H9 (cell line): Measurements from ENCODE around the gene PTPRB. TPM values are rescaled to one million over a fixed set of nuclear protein-coding genes. Genes with fewer than 3 reads are reported as not detected.

Experiments used
- DNase-seq: peaks from one replicate; pipeline ENCODE4 v3.0.0-alpha.2; 2017
- H2AFZ ChIP-seq: one replicate; pipeline ENCODE4 v1.6.1; 2013; ENCODE audit warnings: mild to moderate bottlenecking, low read length, control low read depth, moderate library complexity
- H2AK5ac ChIP-seq: 2 replicates; pipeline ENCODE4 v1.6.1; 2013; ENCODE audit warnings: low read length, control low read depth, mixed read lengths; ENCODE audit not compliant: insufficient read length
- H2BK120ac ChIP-seq: one replicate; pipeline ENCODE4 v1.6.1; 2013; ENCODE audit warnings: low read depth, mild to moderate bottlenecking, low read length, control low read depth, inconsistent platforms; ENCODE audit not compliant: poor library complexity, severe bottlenecking
- H2BK12ac ChIP-seq: 2 replicates; pipeline ENCODE4 v1.6.1; 2013; ENCODE audit warnings: low read length, control low read depth, mixed read lengths, low read depth; ENCODE audit not compliant: insufficient read length
- H2BK15ac ChIP-seq: 2 replicates; pipeline ENCODE4 v1.6.1; 2013; ENCODE audit warnings: low read depth, low read length, control low read depth
- H2BK20ac ChIP-seq: one replicate; pipeline ENCODE4 v1.6.1; 2013; ENCODE audit warnings: low read depth, mild to moderate bottlenecking, low read length, control low read depth, inconsistent platforms; ENCODE audit not compliant: poor library complexity, severe bottlenecking
- H2BK5ac ChIP-seq: 2 replicates; pipeline ENCODE4 v1.6.1; 2013; ENCODE audit warnings: low read length, control low read depth, mixed read lengths; ENCODE audit not compliant: insufficient read length
- H3K14ac ChIP-seq: 2 replicates; pipeline ENCODE4 v1.6.1; 2013; ENCODE audit warnings: low read length, control low read depth; ENCODE audit not compliant: insufficient read depth
- H3K18ac ChIP-seq: 2 replicates; pipeline ENCODE4 v1.6.1; 2013; ENCODE audit warnings: low read depth, mild to moderate bottlenecking, mixed read lengths, low read length, control low read depth; ENCODE audit not compliant: insufficient read length
- H3K23ac ChIP-seq: 2 replicates; pipeline ENCODE4 v1.6.1; 2013; ENCODE audit warnings: low read length, control low read depth, mixed read lengths, low read depth; ENCODE audit not compliant: insufficient read length
- H3K23me2 ChIP-seq: 2 replicates; pipeline ENCODE4 v1.6.1; 2013; ENCODE audit warnings: low read depth, mild to moderate bottlenecking, mixed read lengths, low read length, control low read depth; ENCODE audit not compliant: insufficient read length, poor library complexity, severe bottlenecking
- H3K27ac ChIP-seq: 2 replicates; pipeline ENCODE4 v1.5.1; 2013; ENCODE audit warnings: low read length, control low read depth, mixed read lengths, low read depth; ENCODE audit not compliant: insufficient read length
- H3K27me3 ChIP-seq: 2 replicates; pipeline ENCODE4 v1.6.1; 2013; ENCODE audit warnings: low read length, control low read depth, inconsistent platforms; ENCODE audit not compliant: insufficient read depth
- H3K4ac ChIP-seq: 2 replicates; pipeline ENCODE4 v1.6.1; 2013; ENCODE audit warnings: low read depth, mild to moderate bottlenecking, control low read depth, inconsistent platforms, low read length, moderate library complexity
- H3K4me1 ChIP-seq: 2 replicates; pipeline ENCODE4 v1.6.1; 2013; ENCODE audit warnings: low read length, control low read depth, inconsistent platforms; ENCODE audit not compliant: insufficient read depth
- H3K4me2 ChIP-seq: 2 replicates; pipeline ENCODE4 v1.6.1; 2013; ENCODE audit warnings: low read length, control low read depth, mixed read lengths; ENCODE audit not compliant: insufficient read length, insufficient read depth
- H3K56ac ChIP-seq: 2 replicates; pipeline ENCODE4 v1.6.1; 2013; ENCODE audit warnings: low read depth, mild to moderate bottlenecking, mixed read lengths, low read length, control low read depth; ENCODE audit not compliant: insufficient read length
- H3K79me1 ChIP-seq: 2 replicates; pipeline ENCODE4 v1.6.1; 2013; ENCODE audit warnings: low read depth, mild to moderate bottlenecking, moderate library complexity, low read length, control low read depth, inconsistent platforms; ENCODE audit not compliant: insufficient read depth, poor library complexity, severe bottlenecking
- H3K79me2 ChIP-seq: 2 replicates; pipeline ENCODE4 v1.6.1; 2013; ENCODE audit warnings: low read length, control low read depth, inconsistent platforms; ENCODE audit not compliant: insufficient read depth
- H3K9ac ChIP-seq: 2 replicates; pipeline ENCODE4 v1.6.1; 2013; ENCODE audit warnings: low read length, control low read depth, mixed read lengths; ENCODE audit not compliant: insufficient read length; ENCODE audit errors: extremely low read depth
- H3K9me3 ChIP-seq: one replicate; pipeline ENCODE4 v1.6.1; 2013; ENCODE audit warnings: low read depth, low read length, inconsistent platforms; ENCODE audit not compliant: control insufficient read depth
- H3T11ph ChIP-seq: one replicate; pipeline ENCODE4 v1.6.1; 2013; ENCODE audit warnings: mild to moderate bottlenecking, low read length, control low read depth, inconsistent platforms
- H4K20me1 ChIP-seq: one replicate; pipeline ENCODE4 v1.6.1; 2013; ENCODE audit not compliant: control insufficient read depth, insufficient read length, insufficient read depth
- H4K5ac ChIP-seq: 2 replicates; pipeline ENCODE4 v1.6.1; 2013; ENCODE audit warnings: low read depth, mild to moderate bottlenecking, mixed read lengths, low read length, control low read depth; ENCODE audit not compliant: insufficient read length
- H4K8ac ChIP-seq: replicated peaks from 2 replicates; pipeline ENCODE4 v1.6.1; 2013; ENCODE audit warnings: low read length, control low read depth, mixed read lengths, low read depth; ENCODE audit not compliant: insufficient read length
- H4K91ac ChIP-seq: 2 replicates; pipeline ENCODE4 v1.6.1; 2013; ENCODE audit warnings: low read depth, mild to moderate bottlenecking, moderate library complexity, mixed read lengths, low read length, control low read depth; ENCODE audit not compliant: insufficient read length
- H3K27ac Mint-ChIP-seq, 3 experiments: 2 replicates in 2 of 3; 3 replicates in 1 of 3; pipeline ENCODE4 v1.8.0; 2020 to 2021; ENCODE audit warnings: mixed read lengths in 3 of 3, mild to moderate bottlenecking in 1 of 3, moderate library complexity in 1 of 3
- H3K27me3 Mint-ChIP-seq: 2 replicates; pipeline ENCODE4 v1.8.0; 2021; ENCODE audit warnings: low read depth, mild to moderate bottlenecking, moderate library complexity, mixed read lengths
- H3K36me3 Mint-ChIP-seq, 3 experiments: 2 replicates in 2 of 3; 3 replicates in 1 of 3; pipeline ENCODE4 v1.8.0; 2020 to 2021; ENCODE audit warnings: low read depth in 3 of 3, mixed read lengths in 3 of 3; ENCODE audit not compliant: insufficient read depth in 1 of 3
- H3K4me1 Mint-ChIP-seq, 2 experiments: 2 replicates each; pipeline ENCODE4 v1.8.0; 2020; ENCODE audit warnings: mixed read lengths in 2 of 2
- H3K4me3 Mint-ChIP-seq, 2 experiments: 2 replicates in 1 of 2; 3 replicates in 1 of 2; pipeline ENCODE4 v1.8.0; 2020 to 2021; ENCODE audit warnings: mild to moderate bottlenecking in 2 of 2, mixed read lengths in 2 of 2, moderate library complexity in 1 of 2
- H3K9me3 Mint-ChIP-seq, 2 experiments: 2 replicates in 1 of 2; 3 replicates in 1 of 2; pipeline ENCODE4 v1.8.0; 2020; ENCODE audit warnings: mild to moderate bottlenecking in 2 of 2, mixed read lengths in 2 of 2, moderate library complexity in 1 of 2
- WGBS: extraction: QIAGEN DNeasy Blood & Tissue Kit; methylation state at CpG from one replicate; pipeline ENCODE4 v1.1.7; 2013; ENCODE audit warnings: missing lambda C conversion rate, low lambda C conversion rate, mixed read lengths; ENCODE audit not compliant: insufficient read length; ENCODE audit errors: extremely low coverage; 5-methylcytosine and 5-hydroxymethylcytosine counted together
- total RNA-seq: library from RNA; stranded (reverse); gene quantifications from 2 replicates; pipeline ENCODE4 v1.2.1, GENCODE V29; 2021
- TF ChIP-seq, protein P1 (sequence below): fragments of 200-600 bp; sonication (generic); conservative IDR thresholded peaks from 3 replicates; pipeline ENCODE4 v1.8.0; 2021; ENCODE audit warnings: antibody characterized with exemption, mild to moderate bottlenecking

PTPRB gene
- total RNA-seq, 1 experiment from 2014 or later: 1.4 TPM

- H4K8ac ChIP-seq: no peak overlapping the region
- H2BK5ac ChIP-seq: no peak overlapping the region
- H3K23me2 ChIP-seq: no peaks in the 10 kb centered on the region
- no peaks in the 10 kb centered on the region for H3K79me2 ChIP-seq
- H3K4me1 ChIP-seq: no peaks in the 10 kb centered on the region
- H3K18ac ChIP-seq: no peak overlapping the region
- H3K4me1 Mint-ChIP-seq: peaks cover 0 to 4% of the 10 kb centered on the region in 2 experiments; a peak in 1 of 4 replicates
- WGBS: no CpG with 5 or more reads among the region's 2 CpGs
- H3K27ac ChIP-seq: no peak overlapping the region
- H3K79me1 ChIP-seq: no peaks in the 10 kb centered on the region
- no peak overlapping the region for H2BK20ac ChIP-seq
- peaks cover 25 to 33% of the 10 kb centered on the region in 2 experiments for H3K9me3 Mint-ChIP-seq
- no peak overlapping the region for H3K4me3 Mint-ChIP-seq
- H4K5ac ChIP-seq: no peak overlapping the region
- no peak overlapping the region for H4K91ac ChIP-seq
- H3K27me3 Mint-ChIP-seq: no peaks in the 10 kb centered on the region
- no peaks in the 10 kb centered on the region for H4K20me1 ChIP-seq
- no peak overlapping the region for H2AK5ac ChIP-seq
- H3K27ac Mint-ChIP-seq: no peak overlapping the region
- no peak overlapping the region for H3K56ac ChIP-seq
- TF ChIP-seq, protein P1, sequence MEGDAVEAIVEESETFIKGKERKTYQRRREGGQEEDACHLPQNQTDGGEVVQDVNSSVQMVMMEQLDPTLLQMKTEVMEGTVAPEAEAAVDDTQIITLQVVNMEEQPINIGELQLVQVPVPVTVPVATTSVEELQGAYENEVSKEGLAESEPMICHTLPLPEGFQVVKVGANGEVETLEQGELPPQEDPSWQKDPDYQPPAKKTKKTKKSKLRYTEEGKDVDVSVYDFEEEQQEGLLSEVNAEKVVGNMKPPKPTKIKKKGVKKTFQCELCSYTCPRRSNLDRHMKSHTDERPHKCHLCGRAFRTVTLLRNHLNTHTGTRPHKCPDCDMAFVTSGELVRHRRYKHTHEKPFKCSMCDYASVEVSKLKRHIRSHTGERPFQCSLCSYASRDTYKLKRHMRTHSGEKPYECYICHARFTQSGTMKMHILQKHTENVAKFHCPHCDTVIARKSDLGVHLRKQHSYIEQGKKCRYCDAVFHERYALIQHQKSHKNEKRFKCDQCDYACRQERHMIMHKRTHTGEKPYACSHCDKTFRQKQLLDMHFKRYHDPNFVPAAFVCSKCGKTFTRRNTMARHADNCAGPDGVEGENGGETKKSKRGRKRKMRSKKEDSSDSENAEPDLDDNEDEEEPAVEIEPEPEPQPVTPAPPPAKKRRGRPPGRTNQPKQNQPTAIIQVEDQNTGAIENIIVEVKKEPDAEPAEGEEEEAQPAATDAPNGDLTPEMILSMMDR: no peak
- peaks cover 4% of the 10 kb centered on the region for H3K9me3 ChIP-seq
- H3K4me2 ChIP-seq: no peak overlapping the region
- H3K36me3 Mint-ChIP-seq: peaks cover 16 to 29% (median 23%) of the 10 kb centered on the region in 3 experiments
- DNase-seq: no peak
- no peak overlapping the region for H2BK12ac ChIP-seq
- H3K9ac ChIP-seq: no peak overlapping the region
- no peak overlapping the region for H3K4ac ChIP-seq
- no peak overlapping the region for H2BK15ac ChIP-seq
- H2BK120ac ChIP-seq: no peak overlapping the region
- no peak overlapping the region for H3K23ac ChIP-seq
- H3K14ac ChIP-seq: no peak overlapping the region
- no peak overlapping the region for H3T11ph ChIP-seq
- no peaks in the 10 kb centered on the region for H3K27me3 ChIP-seq
- H2AFZ ChIP-seq: no peak overlapping the region
Observed at GRCh38 chr12:70584332-70584731, 52.9 kb downstream of the PTPRB start.
